IPS-NIHi7 (cell line): Measurements from ENCODE around the gene WFDC8.

ENCODE experiments used
- DNase-seq: peaks from one replicate; pipeline ENCODE4 v3.0.0; 2012; ENCODE audit warnings: mixed read lengths; ENCODE audit errors: extremely low spot score

Gene WFDC8

DNA sequence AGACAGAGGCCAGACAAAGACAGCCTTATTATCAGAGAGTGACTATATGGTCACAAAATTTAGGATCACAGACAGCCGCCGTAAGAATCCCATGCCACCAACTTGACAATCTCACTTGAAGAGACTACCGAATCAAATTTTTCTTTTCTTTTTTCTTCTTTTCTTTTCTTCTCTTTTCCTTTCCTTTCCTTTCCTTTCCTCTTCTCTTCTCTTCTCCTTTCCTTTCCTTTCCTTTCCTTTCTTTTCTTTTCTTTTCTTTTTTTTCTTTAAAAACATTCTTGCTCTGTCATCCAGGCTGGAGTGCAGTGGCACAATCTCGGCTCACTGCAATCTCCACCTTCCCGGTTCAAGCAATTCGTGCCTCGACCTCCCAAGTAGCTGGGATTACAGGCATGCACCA, 30.7 kb downstream of the WFDC8 start:
- no peak for DNase-seq

DNA sequence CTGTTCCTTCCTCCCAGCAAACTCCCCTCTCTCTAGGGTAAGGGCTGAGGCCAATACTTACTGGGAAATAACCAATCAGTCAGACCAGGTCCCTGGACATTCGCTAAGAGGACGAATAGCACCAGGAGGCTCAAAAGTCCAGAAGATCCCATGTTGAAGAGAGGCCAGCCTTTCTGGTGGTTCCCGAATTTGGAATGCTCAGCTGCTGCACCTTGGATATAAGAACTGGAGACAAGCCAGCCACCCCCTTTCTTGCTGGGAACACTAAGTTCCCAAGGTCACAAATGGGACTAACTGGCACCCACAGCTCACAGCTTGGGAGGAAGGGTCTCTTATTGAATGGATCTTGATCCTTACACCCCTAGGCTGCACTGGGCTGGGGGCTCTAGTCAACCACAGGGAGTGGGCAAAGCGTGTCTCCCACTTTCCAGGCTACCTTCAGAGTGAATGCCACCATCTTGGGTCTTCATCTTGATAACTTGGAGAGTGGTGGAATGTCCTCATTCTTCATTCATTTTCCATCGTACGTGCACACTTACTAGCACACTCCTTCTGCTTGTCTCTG, 31.8 kb downstream of the WFDC8 start, which contains the start of gene EPPIN:
TSS of gene EPPIN (minus strand) at position 196 of the 565 bp plus-strand sequence. CDS start at position 152, 44 bp downstream.
- no peak for DNase-seq

DNA sequence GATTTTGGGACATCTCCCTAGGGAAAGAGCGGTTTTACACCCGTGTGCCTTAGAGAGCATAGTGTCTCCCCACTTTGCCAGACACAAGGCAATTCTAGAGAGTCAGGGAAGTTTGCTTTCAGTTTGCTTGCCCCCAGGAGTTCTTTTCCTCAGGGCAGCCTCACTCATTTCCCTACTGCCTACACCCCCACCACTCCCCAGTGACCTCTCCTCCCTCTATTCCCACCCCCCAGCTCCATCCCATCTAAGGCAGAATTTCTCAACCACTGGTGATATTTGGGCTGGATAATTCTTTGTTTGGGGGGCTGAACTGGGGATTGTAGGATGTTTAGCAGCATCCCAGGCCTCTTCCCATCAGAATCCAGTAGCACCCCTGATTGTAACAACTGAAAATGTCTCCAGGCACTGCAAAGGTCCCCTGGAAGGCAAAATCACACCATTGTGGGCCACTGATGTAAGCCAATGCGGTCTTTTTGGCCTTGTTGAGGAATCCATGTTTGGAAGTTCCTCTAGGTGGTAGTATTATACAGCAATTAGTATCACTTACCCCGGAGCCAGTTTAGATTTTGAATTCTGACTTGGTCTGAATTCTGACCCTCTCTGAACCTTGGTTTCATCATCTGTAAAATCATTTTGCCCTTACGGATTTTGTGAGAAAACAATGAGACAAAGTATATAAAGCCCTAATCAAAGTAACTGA, 33.2 kb downstream of the WFDC8 start:
- peak; percentile 77 for DNase-seq

DNA sequence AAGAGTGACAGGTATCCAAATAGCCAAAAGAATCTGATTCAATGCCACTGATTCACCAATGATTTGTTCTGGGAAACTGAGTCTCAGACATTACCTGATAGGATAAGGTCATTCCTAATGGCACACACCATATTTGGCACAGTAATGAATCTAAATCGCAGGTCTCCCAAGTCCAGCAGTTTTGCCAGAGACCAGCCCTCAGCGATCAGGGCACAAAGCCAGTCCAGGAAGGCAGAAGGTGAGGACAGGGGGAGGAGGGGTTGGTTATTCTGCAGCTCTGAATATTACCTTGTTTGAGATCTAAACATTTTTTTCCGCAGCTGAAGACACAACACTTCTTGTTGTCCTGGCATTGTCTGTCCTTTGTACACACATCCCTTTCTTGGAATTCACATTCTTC, 33.7 kb downstream of the WFDC8 start:
- DNase-seq: no peak

DNA sequence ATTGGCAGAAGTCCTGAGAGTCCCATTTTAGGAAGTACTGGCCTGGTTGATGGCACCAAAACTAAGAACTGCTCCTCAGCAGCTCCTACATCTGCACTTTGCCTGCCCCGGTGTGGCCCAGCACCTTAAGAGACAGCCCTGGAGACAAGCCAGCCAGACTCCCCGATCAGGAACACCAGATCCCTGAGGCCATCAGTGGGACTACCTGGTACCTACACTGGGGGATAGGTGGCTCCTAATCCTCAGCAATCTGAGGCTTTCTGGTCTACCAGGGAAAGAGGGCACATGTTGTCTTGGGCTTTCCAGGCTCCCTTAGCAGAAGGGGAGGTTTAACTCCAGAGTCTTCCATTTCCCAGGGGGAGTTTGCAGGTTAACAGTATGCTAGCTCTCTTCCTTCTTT, 39.7 kb downstream of the WFDC8 start, which contains the start of gene WFDC6:
TSS of gene WFDC6 (minus strand) at position 101 of the 400 bp plus-strand sequence. CDS start at position 26, 75 bp downstream.
- no peak for DNase-seq

DNA sequence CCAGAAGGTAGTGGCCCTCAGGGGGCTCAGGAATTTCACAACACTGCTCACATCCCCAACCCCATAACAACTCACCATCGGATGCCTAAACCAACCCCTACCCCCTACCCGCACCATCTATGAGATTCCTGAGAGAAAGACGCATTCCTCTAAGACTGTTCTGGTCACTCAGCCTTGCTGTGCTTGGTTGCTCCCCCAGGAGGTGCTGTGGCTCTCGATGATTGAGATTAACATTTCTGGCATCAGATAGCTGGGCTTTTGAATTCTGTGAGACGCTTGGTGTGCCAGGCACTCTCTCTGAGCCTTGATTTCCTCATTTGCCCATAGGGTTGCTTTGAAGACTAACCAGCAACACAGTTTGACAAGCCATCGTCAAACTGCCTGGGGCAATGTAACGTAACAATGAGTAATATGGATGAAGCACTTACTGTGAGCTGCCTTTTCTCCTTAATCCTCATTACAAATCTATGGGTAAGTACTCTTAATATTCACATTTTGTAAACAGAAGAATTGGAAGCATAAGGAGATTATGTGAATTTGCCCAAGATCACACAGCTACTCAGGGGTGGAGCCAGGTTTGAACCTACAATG, 40.8 kb downstream of the WFDC8 start:
- peak; percentile 53 for DNase-seq

DNA sequence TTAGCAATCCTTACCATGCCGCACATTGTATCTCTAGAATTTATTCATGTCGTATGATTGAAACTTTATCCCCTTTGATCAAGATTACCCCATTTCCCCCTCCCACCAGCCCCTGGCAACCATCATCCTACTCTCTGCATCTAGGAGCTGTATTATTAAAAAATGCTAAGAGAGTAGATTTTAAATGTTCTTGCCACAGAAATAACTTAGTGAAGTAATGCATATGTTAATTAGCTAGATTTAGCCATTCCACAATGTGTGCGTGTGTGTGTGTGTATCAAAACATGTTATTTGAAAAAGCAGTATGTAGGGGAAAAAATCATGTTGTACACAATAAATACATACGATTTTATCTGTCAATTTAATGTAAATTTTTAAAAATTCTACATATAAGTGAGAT, 51.8 kb downstream of the WFDC8 start:
- DNase-seq: no peak

DNA sequence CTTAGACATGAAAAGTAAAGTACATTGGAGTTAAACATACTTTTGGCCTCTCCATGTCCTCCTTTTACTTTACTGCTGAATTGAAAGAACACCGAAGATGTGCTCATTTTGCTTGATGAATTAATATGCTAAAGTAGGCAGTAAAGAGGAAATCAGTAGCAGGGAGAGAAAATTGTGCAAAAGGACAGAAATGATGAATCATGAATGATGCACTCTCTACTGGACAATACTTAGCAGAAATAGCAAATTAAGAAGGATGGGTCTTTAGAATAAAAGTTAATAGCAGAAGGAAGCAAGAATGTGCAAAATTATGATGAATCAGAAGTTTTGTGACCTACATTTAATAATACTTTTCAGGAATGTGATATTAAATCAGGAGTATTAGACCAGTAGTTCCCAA, 55.3 kb downstream of the WFDC8 start:
- DNase-seq: no peak

DNA sequence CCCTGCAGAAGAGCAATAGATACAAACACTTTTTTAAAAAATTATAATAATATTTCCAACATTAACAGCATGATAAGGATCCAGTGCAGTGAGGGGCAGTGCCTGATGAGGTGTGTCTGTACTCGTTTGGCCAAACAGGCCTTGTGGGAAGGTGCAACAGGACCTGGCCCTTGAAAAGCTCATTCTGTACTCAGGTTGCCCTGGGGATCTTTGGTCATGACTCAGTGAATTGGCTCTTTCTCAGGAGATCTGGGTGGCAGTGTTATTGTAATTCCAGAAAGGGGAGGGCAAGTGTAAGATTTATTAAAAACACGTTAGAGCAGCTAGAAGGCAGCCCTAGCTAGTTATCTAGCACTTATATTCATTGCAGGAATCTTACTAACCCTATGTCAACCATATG, 60.8 kb downstream of the WFDC8 start:
- DNase-seq: no peak

DNA sequence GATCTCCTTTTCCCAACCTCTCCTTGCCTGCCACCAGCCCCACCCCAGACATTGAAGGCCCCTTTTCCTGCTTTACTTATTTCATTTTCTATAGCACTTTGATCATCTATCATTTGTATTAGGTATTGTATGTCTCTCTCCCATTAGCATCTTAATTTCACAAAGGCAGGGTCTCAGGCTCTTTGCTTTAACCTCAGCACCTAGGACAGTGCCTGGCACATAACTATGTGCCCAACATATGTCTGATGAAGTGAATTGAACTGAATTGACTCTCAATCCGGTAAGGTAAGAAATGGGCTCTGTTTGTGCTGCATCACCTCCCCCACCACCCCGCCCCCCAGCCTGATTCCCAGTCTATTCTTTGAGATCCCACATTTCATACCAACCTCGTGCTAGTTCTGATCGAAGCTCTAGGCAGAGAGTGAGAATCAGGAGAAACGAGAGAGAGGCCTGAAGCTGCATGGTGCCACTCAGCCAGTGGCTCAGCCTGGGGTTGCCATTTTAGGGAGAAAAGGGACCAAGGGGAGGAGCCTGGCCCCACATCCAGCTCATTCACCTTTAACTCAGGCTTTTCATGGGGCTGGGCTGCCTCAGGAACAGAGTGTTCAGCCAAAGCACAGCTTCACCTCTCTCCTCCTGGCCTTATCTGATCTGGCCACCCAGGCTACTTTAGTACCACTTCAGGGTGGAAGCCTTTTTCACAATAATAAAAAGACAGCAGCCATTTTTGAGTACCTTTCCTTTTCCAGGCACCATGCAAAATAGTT, 63.8 kb downstream of the WFDC8 start, which contains the start of gene SPINT3:
TSS of gene SPINT3 (minus strand) at position 476 of the 767 bp plus-strand sequence. CDS start at position 462, 14 bp downstream.
- DNase-seq: no peak

DNA sequence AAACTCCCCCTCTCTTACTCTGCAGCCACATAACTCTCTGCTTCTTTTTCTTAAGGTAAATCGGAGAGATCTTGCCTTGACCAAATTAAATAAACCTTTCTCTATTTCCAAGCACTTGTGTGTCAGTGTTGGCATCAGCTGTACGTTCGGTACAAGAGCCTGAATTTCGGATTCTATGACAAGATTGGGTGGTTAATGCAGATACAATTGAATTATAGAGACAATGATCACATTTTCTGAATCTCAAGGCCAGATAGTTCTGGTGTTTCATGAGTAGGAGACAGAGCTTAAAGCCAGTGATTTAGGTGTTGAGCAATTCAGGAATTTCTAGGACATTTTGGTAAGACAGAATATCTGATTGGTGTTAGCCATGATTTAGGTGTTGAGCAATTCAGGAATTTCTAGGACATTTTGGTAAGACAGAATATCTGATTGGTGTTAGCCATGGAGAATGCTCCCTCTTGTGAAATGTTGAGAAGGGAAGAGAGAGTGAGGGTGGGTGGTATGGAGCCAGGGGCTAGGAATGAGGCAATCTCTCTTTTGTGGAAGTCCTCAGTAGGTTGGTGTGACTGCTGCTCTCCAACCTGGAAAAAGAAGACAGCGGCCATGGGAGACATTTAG, 68.7 kb downstream of the WFDC8 start:
- no peak for DNase-seq

DNA sequence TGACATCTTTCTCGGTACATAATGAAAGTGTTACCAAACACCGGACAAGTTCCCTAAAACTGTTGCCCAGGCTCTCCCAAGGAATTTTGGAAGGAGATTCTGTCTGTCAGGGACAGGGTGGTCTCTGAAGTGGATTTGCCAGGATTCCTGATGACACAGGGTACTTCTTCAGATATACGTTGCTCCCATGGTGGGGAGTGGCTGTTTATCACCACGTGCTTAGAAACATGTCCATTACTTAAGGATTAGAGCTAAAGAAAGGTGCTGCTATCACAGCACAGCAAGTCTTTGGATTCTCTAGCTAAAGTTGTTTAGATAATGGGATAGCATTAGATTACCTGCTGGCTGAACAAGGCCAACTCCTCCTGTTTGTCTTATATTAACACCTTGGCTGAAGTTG, 70.0 kb downstream of the WFDC8 start:
- no peak for DNase-seq

DNA sequence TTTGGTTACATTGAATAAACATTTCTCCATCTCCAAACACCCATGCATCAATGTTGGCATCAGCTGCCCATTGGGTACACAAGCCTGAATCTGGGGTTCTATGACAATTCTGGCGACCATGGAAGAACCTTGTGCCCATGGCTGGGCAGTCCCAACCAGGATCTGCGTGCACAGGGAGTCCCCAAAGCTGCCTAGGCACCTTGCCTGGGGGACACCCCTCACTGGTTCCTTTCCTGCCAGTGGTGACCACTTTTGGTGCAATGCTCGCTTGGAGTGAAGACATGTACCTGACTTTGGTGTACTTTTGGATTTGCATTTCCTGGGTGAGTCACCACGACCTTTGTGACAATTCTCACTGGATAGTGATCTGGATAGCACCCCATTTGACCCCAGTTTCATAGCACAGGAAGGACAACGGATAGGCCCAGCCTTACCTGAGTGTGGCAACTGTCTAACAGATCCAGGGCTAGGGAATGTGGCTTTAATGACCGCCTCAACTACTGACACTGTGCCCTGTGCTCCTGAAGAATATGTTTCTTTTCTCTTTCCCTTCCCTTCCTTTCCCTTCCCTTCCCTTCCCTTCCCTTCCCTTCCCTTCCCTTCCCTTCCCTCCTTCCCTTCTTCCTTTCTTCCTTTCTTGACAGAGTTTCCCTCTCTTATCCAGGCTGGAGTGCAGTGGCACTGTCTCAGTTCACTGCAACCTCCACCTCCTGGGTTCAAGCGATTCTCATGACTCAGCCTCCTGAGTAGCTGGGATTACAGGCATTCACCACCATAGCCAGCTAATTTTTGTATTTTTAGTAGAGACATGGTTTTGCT, 70.8 kb downstream of the WFDC8 start:
- DNase-seq: no peak

DNA sequence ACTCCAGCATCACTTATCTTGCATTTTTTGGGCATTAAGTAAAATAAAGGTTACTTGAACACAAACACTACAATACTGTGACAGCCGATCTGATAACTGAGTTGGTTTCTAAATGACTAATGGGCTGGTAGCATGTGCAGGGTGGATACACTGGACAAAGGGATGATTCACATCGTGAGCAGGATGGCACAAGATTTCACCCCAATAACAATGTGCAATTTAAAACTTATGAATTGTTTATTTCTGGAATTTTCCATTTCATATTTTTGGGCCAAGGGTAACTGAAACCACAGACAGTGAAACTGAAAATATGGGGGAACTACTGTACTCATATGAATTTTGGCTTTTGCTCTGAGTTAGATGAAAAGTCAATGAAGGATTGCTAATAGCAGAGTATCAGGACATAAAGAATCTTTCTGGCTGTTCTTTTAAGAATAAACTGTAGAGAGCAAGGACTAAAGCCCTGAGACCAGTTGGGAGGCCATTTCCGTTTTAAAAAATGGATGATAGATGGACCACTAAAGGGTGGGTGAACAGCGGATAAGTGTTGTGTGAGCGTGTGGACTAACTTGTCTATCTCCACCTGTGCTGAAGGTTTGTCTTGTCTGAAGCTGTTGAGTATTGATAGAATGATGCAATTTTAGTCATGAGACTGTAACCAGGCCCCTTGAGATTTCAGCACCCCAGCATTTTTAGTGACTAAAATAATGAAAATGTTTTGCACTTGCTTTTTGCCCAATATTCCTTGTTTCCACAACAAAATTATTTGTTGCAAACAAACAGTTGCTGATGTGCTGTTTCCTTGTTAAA, 71.9 kb downstream of the WFDC8 start:
- no peak for DNase-seq

DNA sequence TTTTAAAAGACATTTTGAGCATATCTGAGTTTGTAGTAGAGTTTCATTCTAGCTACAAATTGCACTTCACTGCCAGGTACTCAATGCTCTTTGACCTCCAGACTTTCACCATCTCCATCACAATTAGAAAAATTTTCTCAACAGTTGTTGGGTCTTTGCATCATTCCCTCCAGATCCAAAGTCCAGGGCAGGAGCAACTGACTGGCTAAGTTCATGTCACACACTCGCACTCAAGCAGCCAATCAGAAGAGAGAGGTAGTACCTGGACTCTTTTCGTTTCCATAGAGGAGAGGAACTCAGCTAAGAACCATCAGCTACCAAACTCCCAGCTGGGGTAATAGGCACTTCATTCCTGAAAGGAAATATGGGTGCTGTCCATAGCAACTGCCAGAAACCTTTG, 72.7 kb downstream of the WFDC8 start:
- DNase-seq: no peak

DNA sequence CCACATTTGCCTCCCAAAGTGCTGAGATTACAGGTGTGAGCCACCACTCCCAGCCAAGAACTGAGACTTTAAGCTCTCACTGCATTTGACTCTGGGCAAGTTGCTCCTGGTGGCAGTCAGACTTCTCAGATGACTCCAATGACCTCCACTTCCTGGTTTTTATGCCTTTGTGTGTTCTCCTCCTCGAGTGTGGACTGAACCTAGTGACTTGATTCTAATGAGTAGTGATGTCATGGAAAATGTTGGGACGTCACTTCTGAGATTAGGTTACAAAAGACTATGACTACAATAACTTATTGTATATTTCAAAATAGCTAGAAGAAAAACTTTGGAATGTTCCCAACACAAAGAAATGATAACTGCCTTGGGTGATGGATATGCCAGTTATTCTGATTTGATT, 75.7 kb downstream of the WFDC8 start:
- no peak for DNase-seq

DNA sequence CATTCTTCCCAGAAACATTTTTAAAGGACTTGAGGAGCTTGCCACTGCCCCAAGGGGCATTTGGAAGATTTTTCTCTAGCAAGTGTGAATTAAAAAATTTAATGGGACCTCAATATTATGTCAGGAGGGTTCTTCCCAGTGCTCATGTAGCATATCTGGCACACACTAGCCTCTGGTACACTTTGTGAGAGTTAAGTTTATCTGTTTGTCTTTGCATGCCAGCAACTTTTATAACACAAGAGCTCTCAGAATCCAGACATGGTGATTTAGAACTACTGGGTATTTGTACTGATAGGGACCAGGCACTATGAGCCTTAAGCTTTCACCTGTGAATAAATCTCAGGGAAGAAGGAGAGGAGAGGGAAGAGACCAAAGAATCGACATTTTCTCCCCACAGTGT, 76.5 kb downstream of the WFDC8 start:
- DNase-seq: no peak
